ENCODE measurements around the gene RGS12. TPM values are rescaled to one million over a fixed set of nuclear protein-coding genes. Genes with fewer than 3 reads are reported as not detected.

The RGS12 gene
- total and polyA plus RNA-seq, 2 experiments from 2014 or later: 8.0 to 19.0 TPM

DNA sequence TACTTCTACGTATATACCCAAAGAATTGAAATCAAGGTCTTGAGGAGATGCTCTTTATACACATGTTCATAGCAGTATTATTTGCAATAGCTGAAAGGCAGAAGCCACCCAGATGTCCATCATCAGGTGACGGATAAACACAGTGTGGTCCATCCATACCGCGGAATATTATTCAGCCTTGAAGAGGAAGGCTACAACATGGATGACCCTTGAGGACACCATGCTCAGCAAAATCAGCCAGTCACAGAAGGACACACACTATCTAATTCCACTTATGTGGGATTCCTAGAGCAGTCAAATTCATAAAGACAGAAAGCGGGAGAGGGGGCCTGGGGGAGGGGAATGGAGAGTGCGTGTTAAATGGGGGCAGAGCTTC is 44.5 kb downstream of the RGS12 start:
- H3K4me1 Mint-ChIP-seq: peaks cover 15% of the 10 kb centered on the region
- no peak for DNase-seq (ENCODE audit: low spot score)
- peaks cover 11% of the 10 kb centered on the region for H3K27me3 Mint-ChIP-seq (ENCODE audit: insufficient read depth, low read depth, poor library complexity)
- H3K4me2 ChIP-seq: no peak overlapping the region
- H3K36me3 ChIP-seq (ENCODE audit: insufficient read depth): no peaks in the 10 kb centered on the region
- TF ChIP-seq EZH2phosphoT487 (IDR thresholded peaks at IDR 0.05; ENCODE audit: unreplicated experiment) (no peak), JUNB (IDR thresholded peaks at IDR 0.05; ENCODE audit: unreplicated experiment) (no peak), ZNF114 (CRISPR knock-in tag; IDR thresholded peaks at IDR 0.05) (no peak), POLR2AphosphoS5 (IDR thresholded peaks at IDR 0.05; ENCODE audit: low read depth) (no peak), EZH2 (IDR thresholded peaks at IDR 0.05; ENCODE audit: low read depth, unreplicated experiment) (no peak), CREB1 (CRISPR knock-in tag; IDR thresholded peaks at IDR 0.05; ENCODE audit: low read depth) (no peak)
- TF ChIP-seq, protein P1, sequence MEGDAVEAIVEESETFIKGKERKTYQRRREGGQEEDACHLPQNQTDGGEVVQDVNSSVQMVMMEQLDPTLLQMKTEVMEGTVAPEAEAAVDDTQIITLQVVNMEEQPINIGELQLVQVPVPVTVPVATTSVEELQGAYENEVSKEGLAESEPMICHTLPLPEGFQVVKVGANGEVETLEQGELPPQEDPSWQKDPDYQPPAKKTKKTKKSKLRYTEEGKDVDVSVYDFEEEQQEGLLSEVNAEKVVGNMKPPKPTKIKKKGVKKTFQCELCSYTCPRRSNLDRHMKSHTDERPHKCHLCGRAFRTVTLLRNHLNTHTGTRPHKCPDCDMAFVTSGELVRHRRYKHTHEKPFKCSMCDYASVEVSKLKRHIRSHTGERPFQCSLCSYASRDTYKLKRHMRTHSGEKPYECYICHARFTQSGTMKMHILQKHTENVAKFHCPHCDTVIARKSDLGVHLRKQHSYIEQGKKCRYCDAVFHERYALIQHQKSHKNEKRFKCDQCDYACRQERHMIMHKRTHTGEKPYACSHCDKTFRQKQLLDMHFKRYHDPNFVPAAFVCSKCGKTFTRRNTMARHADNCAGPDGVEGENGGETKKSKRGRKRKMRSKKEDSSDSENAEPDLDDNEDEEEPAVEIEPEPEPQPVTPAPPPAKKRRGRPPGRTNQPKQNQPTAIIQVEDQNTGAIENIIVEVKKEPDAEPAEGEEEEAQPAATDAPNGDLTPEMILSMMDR (conservative IDR thresholded peaks at IDR 0.05; ENCODE audit: low read depth in 2 of 2): no peak
- TF ChIP-seq, protein P2, sequence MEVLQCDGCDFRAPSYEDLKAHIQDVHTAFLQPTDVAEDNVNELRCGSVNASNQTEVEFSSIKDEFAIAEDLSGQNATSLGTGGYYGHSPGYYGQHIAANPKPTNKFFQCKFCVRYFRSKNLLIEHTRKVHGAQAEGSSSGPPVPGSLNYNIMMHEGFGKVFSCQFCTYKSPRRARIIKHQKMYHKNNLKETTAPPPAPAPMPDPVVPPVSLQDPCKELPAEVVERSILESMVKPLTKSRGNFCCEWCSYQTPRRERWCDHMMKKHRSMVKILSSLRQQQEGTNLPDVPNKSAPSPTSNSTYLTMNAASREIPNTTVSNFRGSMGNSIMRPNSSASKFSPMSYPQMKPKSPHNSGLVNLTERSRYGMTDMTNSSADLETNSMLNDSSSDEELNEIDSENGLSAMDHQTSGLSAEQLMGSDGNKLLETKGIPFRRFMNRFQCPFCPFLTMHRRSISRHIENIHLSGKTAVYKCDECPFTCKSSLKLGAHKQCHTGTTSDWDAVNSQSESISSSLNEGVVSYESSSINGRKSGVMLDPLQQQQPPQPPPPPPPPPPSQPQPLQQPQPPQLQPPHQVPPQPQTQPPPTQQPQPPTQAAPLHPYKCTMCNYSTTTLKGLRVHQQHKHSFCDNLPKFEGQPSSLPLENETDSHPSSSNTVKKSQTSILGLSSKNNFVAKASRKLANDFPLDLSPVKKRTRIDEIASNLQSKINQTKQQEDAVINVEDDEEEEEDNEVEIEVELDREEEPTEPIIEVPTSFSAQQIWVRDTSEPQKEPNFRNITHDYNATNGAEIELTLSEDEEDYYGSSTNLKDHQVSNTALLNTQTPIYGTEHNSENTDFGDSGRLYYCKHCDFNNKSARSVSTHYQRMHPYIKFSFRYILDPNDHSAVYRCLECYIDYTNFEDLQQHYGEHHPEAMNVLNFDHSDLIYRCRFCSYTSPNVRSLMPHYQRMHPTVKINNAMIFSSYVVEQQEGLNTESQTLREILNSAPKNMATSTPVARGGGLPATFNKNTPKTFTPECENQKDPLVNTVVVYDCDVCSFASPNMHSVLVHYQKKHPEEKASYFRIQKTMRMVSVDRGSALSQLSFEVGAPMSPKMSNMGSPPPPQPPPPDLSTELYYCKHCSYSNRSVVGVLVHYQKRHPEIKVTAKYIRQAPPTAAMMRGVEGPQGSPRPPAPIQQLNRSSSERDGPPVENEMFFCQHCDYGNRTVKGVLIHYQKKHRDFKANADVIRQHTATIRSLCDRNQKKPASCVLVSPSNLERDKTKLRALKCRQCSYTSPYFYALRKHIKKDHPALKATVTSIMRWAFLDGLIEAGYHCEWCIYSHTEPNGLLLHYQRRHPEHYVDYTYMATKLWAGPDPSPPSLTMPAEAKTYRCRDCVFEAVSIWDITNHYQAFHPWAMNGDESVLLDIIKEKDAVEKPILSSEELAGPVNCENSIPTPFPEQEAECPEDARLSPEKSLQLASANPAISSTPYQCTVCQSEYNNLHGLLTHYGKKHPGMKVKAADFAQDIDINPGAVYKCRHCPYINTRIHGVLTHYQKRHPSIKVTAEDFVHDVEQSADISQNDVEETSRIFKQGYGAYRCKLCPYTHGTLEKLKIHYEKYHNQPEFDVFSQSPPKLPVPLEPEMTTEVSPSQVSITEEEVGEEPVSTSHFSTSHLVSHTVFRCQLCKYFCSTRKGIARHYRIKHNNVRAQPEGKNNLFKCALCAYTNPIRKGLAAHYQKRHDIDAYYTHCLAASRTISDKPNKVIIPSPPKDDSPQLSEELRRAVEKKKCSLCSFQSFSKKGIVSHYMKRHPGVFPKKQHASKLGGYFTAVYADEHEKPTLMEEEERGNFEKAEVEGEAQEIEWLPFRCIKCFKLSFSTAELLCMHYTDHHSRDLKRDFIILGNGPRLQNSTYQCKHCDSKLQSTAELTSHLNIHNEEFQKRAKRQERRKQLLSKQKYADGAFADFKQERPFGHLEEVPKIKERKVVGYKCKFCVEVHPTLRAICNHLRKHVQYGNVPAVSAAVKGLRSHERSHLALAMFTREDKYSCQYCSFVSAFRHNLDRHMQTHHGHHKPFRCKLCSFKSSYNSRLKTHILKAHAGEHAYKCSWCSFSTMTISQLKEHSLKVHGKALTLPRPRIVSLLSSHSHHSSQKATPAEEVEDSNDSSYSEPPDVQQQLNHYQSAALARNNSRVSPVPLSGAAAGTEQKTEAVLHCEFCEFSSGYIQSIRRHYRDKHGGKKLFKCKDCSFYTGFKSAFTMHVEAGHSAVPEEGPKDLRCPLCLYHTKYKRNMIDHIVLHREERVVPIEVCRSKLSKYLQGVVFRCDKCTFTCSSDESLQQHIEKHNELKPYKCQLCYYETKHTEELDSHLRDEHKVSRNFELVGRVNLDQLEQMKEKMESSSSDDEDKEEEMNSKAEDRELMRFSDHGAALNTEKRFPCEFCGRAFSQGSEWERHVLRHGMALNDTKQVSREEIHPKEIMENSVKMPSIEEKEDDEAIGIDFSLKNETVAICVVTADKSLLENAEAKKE (CRISPR knock-in tag; IDR thresholded peaks at IDR 0.05): no peak
- H3K79me2 ChIP-seq (replicated peaks; ENCODE audit: insufficient read depth): peaks cover 3% of the 10 kb centered on the region; the same call in 1 of the 2 replicates
- H3K27ac Mint-ChIP-seq: no peak overlapping the region
- no peak overlapping the region for H3K27ac ChIP-seq (ENCODE audit: low read depth)
- no peaks in the 10 kb centered on the region for H3K27me3 ChIP-seq (ENCODE audit: insufficient read depth)
- no peaks in the 10 kb centered on the region for H3K9me2 ChIP-seq (ENCODE audit: insufficient read depth)
- no peak overlapping the region for H3K4me3 Mint-ChIP-seq
- H3K4me1 ChIP-seq (ENCODE audit: insufficient read depth): peaks cover 5% of the 10 kb centered on the region
- H3K36me3 Mint-ChIP-seq (ENCODE audit: low read depth): no peaks in the 10 kb centered on the region
- no peaks in the 10 kb centered on the region for H3K9me3 Mint-ChIP-seq
- no peak overlapping the region for H2AFZ ChIP-seq
- no peak for ATAC-seq
- no peaks in the 10 kb centered on the region; the same call in 1 of the 2 replicates for H4K20me1 ChIP-seq (replicated peaks; ENCODE audit: insufficient read depth)
- no peak overlapping the region for H3K4me3 ChIP-seq
- H3F3A ChIP-seq (replicated peaks; ENCODE audit: low read depth): no peaks in the 10 kb centered on the region

Measured in GM23338 (cell line).